ENCODE data around the gene CIBAR2.

- no peak for TF ChIP-seq CTCF (IDR thresholded peaks at IDR 0.05; ENCODE audit: low read depth, low read length)
- TF ChIP-seq MAX (IDR thresholded peaks at IDR 0.05; ENCODE audit: low read depth, low read length): no peak
- no peak for TF ChIP-seq MYC (IDR thresholded peaks at IDR 0.05; ENCODE audit: low read depth, low read length)
- TF ChIP-seq POLR2A (IDR thresholded peaks at IDR 0.05; ENCODE audit: extremely low read depth, insufficient read length): no peak
Observed at GRCh38 chr16:85107083-85107482, 5.2 kb downstream of the CIBAR2 start.

Data from NB4 (cell line).